Osteoblast (primary cell): ENCODE results near the gene EHHADH. TPM values are rescaled to one million over a fixed set of nuclear protein-coding genes. Genes with fewer than 3 reads are reported as not detected.

Source experiments
- DNase-seq: peaks from one replicate; pipeline ENCODE4 v3.0.0; 2011; ENCODE audit warnings: low spot score, mixed read lengths; ENCODE audit not compliant: insufficient read length; ENCODE audit errors: missing footprints
- H2AFZ ChIP-seq: 2 replicates; pipeline ENCODE4 v1.6.0; 2011; ENCODE audit warnings: mild to moderate bottlenecking, low read length
- H3K27ac ChIP-seq: 2 replicates; pipeline ENCODE4 v1.5.1; 2011; ENCODE audit warnings: mild to moderate bottlenecking, low read depth, low read length, moderate library complexity
- H3K27me3 ChIP-seq: 2 replicates; pipeline ENCODE4 v1.6.0; 2012; ENCODE audit warnings: mild to moderate bottlenecking, control low read depth, inconsistent platforms, low read length, moderate library complexity; ENCODE audit not compliant: insufficient read depth
- H3K36me3 ChIP-seq: 2 replicates; pipeline ENCODE4 v1.5.1; 2011; ENCODE audit warnings: mild to moderate bottlenecking, low read length, control low read depth, moderate library complexity; ENCODE audit not compliant: insufficient read depth
- H3K4me1 ChIP-seq: 2 replicates; pipeline ENCODE4 v1.5.1; 2011; ENCODE audit warnings: mild to moderate bottlenecking, low read length, control low read depth, moderate library complexity; ENCODE audit not compliant: insufficient read depth
- H3K4me2 ChIP-seq: 2 replicates; pipeline ENCODE4 v1.6.0; 2011; ENCODE audit warnings: mild to moderate bottlenecking, low read length; ENCODE audit not compliant: insufficient read depth
- H3K4me3 ChIP-seq: fragments of 200-600 bp; sonication (generic); 3 replicates; pipeline ENCODE4 v1.5.1; 2012; ENCODE audit warnings: mild to moderate bottlenecking, low read length, inconsistent platforms; ENCODE audit not compliant: insufficient read depth
- H3K79me2 ChIP-seq: 2 replicates; pipeline ENCODE4 v1.6.0; 2012; ENCODE audit warnings: mild to moderate bottlenecking, low read length, control low read depth, inconsistent platforms; ENCODE audit not compliant: insufficient read depth
- H3K9me3 ChIP-seq: 2 replicates; pipeline ENCODE4 v1.5.1; 2011; ENCODE audit warnings: low read depth, low read length, control low read depth
- H4K20me1 ChIP-seq: 2 replicates; pipeline ENCODE4 v1.6.0; 2012; ENCODE audit warnings: mild to moderate bottlenecking, low read length, control low read depth; ENCODE audit not compliant: insufficient read depth
- CTCF ChIP-seq: IDR thresholded peaks from 2 replicates; pipeline ENCODE4 v1.5.1; 2011; ENCODE audit warnings: mild to moderate bottlenecking, low read depth, low read length, moderate library complexity; ENCODE audit errors: extremely low read depth
- small RNA-seq: library from RNA; depleted of rRNA; stranded (forward); fragments of <200 nt; gene quantifications from one replicate; pipeline ENCODE3, GENCODE V24; 2012
- total RNA-seq: library from RNA; depleted of rRNA; stranded (reverse); fragments of >200 nt; gene quantifications from 2 replicates; pipeline ENCODE4 v1.2.3, GENCODE V29; 2012

The EHHADH gene
- total RNA-seq, 1 donor: 4.0 TPM

- Histone ChIP-seq H3K9me3 (no peaks in the 10 kb centered on the region), H3K27me3 (peaks cover 33% of the 10 kb centered on the region), H3K36me3 (no peaks in the 10 kb centered on the region), H3K27ac (no peak overlapping the region), H4K20me1 (no peaks in the 10 kb centered on the region), H2AFZ (no peak overlapping the region), H3K4me1 (no peaks in the 10 kb centered on the region), H3K4me2 (no peak overlapping the region), H3K4me3 (no peak overlapping the region), H3K79me2 (no peaks in the 10 kb centered on the region)
- TF ChIP-seq CTCF: no peak
- DNase-seq: no peak
Measured at GRCh38 chr3:185145511-185145910, 108.3 kb downstream of the EHHADH start.

- no peaks in the 10 kb centered on the region for H3K79me2 ChIP-seq
- no peaks in the 10 kb centered on the region for H3K36me3 ChIP-seq
- no peak overlapping the region for H3K4me2 ChIP-seq
- no peak for TF ChIP-seq CTCF
- no peak for DNase-seq
- H4K20me1 ChIP-seq: no peaks in the 10 kb centered on the region
- H3K4me3 ChIP-seq: no peak overlapping the region
- no peaks in the 10 kb centered on the region for H3K9me3 ChIP-seq
- H3K27ac ChIP-seq: no peak overlapping the region
- peaks cover 26% of the 10 kb centered on the region for H3K27me3 ChIP-seq
- H2AFZ ChIP-seq: no peak overlapping the region
- H3K4me1 ChIP-seq: no peaks in the 10 kb centered on the region
Measured at GRCh38 chr3:185144784-185145183, 109.1 kb downstream of the EHHADH start.

Small RNAs within 50 kb of the gene (small RNA-seq; reads per million reads assigned to genes)
- gene MIR5588: not detected

Other genes starting within 250 kb of the EHHADH start
- 1.4 and 1.5 TPM in 2 replicates for gene C3orf70, start 101.0 kb downstream of the EHHADH start, total RNA-seq
- 16.3 and 20.9 TPM in 2 replicates for gene MAP3K13, start 109.1 kb upstream of the EHHADH start, total RNA-seq
- 10.5 and 11.8 TPM in 2 replicates for gene TMEM41A, start 245.0 kb upstream of the EHHADH start, total RNA-seq